ENCODE measurements around the gene CAMTA1.

DNA sequence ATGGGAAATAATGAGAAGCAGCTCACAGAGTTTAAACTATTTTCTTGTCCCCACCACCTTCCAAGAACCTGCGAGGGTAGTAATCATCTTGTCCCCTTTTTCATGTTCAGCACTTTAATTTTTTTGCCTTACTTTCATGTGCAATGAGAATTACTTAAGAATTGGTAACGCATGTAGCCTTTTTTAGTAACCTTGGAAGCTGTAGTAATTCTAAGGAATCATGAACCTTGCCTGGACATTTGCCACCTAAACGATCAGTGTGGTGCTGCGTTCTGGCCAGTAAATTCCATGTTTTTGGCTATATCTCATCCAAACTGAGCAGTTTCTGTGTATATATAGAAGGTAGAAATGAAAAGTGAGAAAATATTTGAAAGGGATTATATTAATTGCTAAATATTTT, 981.9 kb downstream of the CAMTA1 start:
- TF ChIP-seq, protein P1, sequence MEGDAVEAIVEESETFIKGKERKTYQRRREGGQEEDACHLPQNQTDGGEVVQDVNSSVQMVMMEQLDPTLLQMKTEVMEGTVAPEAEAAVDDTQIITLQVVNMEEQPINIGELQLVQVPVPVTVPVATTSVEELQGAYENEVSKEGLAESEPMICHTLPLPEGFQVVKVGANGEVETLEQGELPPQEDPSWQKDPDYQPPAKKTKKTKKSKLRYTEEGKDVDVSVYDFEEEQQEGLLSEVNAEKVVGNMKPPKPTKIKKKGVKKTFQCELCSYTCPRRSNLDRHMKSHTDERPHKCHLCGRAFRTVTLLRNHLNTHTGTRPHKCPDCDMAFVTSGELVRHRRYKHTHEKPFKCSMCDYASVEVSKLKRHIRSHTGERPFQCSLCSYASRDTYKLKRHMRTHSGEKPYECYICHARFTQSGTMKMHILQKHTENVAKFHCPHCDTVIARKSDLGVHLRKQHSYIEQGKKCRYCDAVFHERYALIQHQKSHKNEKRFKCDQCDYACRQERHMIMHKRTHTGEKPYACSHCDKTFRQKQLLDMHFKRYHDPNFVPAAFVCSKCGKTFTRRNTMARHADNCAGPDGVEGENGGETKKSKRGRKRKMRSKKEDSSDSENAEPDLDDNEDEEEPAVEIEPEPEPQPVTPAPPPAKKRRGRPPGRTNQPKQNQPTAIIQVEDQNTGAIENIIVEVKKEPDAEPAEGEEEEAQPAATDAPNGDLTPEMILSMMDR (conservative IDR thresholded peaks at IDR 0.05; ENCODE audit: low read depth, low read length), result no peak
- no peak for TF ChIP-seq EZH2 (IDR thresholded peaks at IDR 0.05; ENCODE audit: borderline replicate concordance, low read depth, low read length, poor library complexity, severe bottlenecking)

Measured in A673 (cell line).